Sigmoid colon (tissue), 7 donors: ENCODE data around the gene SAPCD1. TPM values are rescaled to one million over a fixed set of nuclear protein-coding genes. Genes with fewer than 3 reads are reported as not detected.

Experiments used
- DNase-seq: peaks from one replicate; pipeline ENCODE4 v3.0.0-alpha.2; 2019
- H3K27ac ChIP-seq, 4 donors: fragments of 200-600 bp; sonication (generic); one replicate each; pipeline ENCODE4 v1.5.1; 2016 to 2019; ENCODE audit warnings: mild to moderate bottlenecking in 1 of 4
- H3K27me3 ChIP-seq, 3 donors: fragments of 200-600 bp; sonication (generic); one replicate each; pipeline ENCODE4 v1.5.1; 2019; ENCODE audit warnings: mild to moderate bottlenecking in 1 of 3
- H3K36me3 ChIP-seq, 4 donors: fragments of 200-600 bp; sonication (generic); one replicate each; pipeline ENCODE4 v1.5.1; 2016 to 2019
- H3K4me1 ChIP-seq, 4 donors: fragments of 200-600 bp; sonication (generic); one replicate each; pipeline ENCODE4 v1.5.1; 2017 to 2019
- H3K4me3 ChIP-seq, 4 donors: fragments of 200-600 bp; sonication (generic); one replicate each; pipeline ENCODE4 v1.5.1; 2017 to 2019; ENCODE audit warnings: mild to moderate bottlenecking in 2 of 4, moderate library complexity in 1 of 4
- H3K9me3 ChIP-seq, 4 donors: fragments of 200-600 bp in 3 of 4; sonication (generic) in 3 of 4; one replicate each; pipeline versions ENCODE4 v1.5.1 to v1.6.1; 2013 to 2019
- EP300 ChIP-seq, 4 donors: sonication (generic); formaldehyde crosslinking; IDR thresholded peaks; one replicate each; pipeline ENCODE4 v1.6.1; 2017; ENCODE audit warnings: antibody characterized with exemption in 4 of 4
- POLR2A ChIP-seq, 2 donors: fragments of 450-650 bp; IDR thresholded peaks; one replicate each; pipeline ENCODE4 v1.6.1; 2016; ENCODE audit warnings: antibody characterized with exemption in 2 of 2, mild to moderate bottlenecking in 2 of 2, moderate library complexity in 2 of 2
- POLR2AphosphoS5 ChIP-seq, 4 donors: sonication (generic); formaldehyde crosslinking; IDR thresholded peaks; one replicate each; pipeline ENCODE4 v1.6.1; 2017; ENCODE audit warnings: antibody characterized with exemption in 4 of 4
- WGBS, 2 donors: extraction: QIAGEN DNeasy Blood & Tissue Kit; methylation state at CpG; one replicate each; pipeline ENCODE4 v1.1.7; 2013; 5-methylcytosine and 5-hydroxymethylcytosine counted together
- intact Hi-C: fragments of 100-400 bp; cut with DNase I; formaldehyde crosslinking; loops from one replicate; pipeline ENCODE4 v1.15.1; 2023
- polyA plus RNA-seq, 3 donors: library from polyadenylated mRNA; stranded (reverse); fragments of 200-250 nt; gene quantifications; one replicate each; pipeline ENCODE4 v1.2.3, GENCODE V29; 2013
- total RNA-seq, 4 donors: library from RNA; depleted of rRNA; stranded (reverse); fragments of >200 nt; gene quantifications; one replicate each; pipeline ENCODE4 v1.1.0, GENCODE V29; 2016
- TF ChIP-seq, protein P1 (sequence below), 4 experiments: fragments of 450-650 bp in 3 of 4; fragments of 200-600 bp in 1 of 4; IDR thresholded peaks; one replicate each; pipeline ENCODE4 v1.5.1; 2016 to 2019; ENCODE audit warnings: antibody characterized with exemption in 4 of 4, mild to moderate bottlenecking in 3 of 4, moderate library complexity in 2 of 4
- donor health status: healthy with polysubstance abuse.
- donor health status: Bipolar disorder and iron deficiency.
- donor health status: healthy.

Gene SAPCD1
- total and polyA plus RNA-seq, 7 donors: 1.2 to 8.7 (median 4.2) TPM; not detected in 2

DNA sequence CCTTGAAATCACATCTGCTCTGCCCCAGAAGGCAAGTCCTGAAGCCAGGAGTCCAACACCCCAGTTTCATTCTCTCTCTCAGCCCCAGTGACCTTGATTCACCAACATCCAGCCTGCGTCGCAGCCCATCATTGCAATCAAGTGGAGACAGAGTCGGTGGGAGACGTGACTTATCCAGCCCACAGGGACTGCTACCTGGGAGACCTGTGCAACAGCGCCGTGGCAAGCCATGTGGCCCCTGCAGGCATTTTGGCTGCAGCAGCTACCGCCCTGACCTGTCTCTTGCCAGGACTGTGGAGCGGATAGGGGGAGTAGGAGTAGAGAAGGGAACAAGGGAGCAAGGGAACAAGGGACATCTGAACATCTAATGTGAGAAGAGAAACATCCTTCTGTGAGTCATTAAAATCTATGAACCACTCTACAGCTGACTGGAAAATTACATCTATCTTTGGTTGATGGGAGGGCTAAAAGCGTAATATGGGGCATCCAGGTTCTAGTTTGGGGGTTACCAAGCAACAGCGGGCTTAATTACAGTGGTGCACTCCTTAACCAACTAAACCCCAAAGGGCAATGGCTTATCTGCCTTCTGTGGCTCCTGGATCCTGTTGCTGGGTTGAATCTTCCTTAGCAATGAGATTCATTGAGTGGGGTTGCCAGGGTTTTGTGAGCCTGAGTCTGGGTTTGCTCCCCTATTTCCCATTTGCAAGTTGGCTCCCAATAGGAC, 44.8 kb upstream of the SAPCD1 start:
- no peak overlapping the region for H3K27ac ChIP-seq
- no peak for DNase-seq
- TF ChIP-seq, protein P1, sequence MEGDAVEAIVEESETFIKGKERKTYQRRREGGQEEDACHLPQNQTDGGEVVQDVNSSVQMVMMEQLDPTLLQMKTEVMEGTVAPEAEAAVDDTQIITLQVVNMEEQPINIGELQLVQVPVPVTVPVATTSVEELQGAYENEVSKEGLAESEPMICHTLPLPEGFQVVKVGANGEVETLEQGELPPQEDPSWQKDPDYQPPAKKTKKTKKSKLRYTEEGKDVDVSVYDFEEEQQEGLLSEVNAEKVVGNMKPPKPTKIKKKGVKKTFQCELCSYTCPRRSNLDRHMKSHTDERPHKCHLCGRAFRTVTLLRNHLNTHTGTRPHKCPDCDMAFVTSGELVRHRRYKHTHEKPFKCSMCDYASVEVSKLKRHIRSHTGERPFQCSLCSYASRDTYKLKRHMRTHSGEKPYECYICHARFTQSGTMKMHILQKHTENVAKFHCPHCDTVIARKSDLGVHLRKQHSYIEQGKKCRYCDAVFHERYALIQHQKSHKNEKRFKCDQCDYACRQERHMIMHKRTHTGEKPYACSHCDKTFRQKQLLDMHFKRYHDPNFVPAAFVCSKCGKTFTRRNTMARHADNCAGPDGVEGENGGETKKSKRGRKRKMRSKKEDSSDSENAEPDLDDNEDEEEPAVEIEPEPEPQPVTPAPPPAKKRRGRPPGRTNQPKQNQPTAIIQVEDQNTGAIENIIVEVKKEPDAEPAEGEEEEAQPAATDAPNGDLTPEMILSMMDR (IDR thresholded peaks at IDR 0.05): no peak
- TF ChIP-seq POLR2AphosphoS5 (IDR thresholded peaks at IDR 0.05): no peak
- no peak for TF ChIP-seq POLR2A (IDR thresholded peaks at IDR 0.05)
- TF ChIP-seq EP300 (IDR thresholded peaks at IDR 0.05): no peak
- H3K27me3 ChIP-seq: no peaks in the 10 kb centered on the region
- intact Hi-C loops: no loop called here
- H3K4me3 ChIP-seq: no peak overlapping the region
- H3K9me3 ChIP-seq: no peaks in the 10 kb centered on the region
- 76 to 85% methylated on average over 10 of the region's 10 CpGs for WGBS, 2 donors
- peaks cover 0 to 11% (median 10%) of the 10 kb centered on the region in 4 donors for H3K4me1 ChIP-seq
- H3K36me3 ChIP-seq: no peaks in the 10 kb centered on the region

- Histone ChIP-seq H3K27me3 (no peaks in the 10 kb centered on the region), H3K36me3 (no peaks in the 10 kb centered on the region), H3K27ac (no peak overlapping the region), H3K9me3 (no peaks in the 10 kb centered on the region), H3K4me3 (no peak overlapping the region), H3K4me1 (peaks cover 0 to 11% (median 10%) of the 10 kb centered on the region in 4 donors)
- no peak for TF ChIP-seq POLR2A (IDR thresholded peaks at IDR 0.05)
- TF ChIP-seq EP300 (IDR thresholded peaks at IDR 0.05): no peak
- no peak for TF ChIP-seq POLR2AphosphoS5 (IDR thresholded peaks at IDR 0.05)
- TF ChIP-seq, protein P1 (IDR thresholded peaks at IDR 0.05): no peak
- DNase-seq: no peak
- intact Hi-C loops: no loop called here
- WGBS, 2 donors: 18 to 67% methylated on average over 1 of the region's 1 CpG
These were observed 44.2 kb upstream of the SAPCD1 start for GRCh38 chr6:31718265-31718664.

DNA sequence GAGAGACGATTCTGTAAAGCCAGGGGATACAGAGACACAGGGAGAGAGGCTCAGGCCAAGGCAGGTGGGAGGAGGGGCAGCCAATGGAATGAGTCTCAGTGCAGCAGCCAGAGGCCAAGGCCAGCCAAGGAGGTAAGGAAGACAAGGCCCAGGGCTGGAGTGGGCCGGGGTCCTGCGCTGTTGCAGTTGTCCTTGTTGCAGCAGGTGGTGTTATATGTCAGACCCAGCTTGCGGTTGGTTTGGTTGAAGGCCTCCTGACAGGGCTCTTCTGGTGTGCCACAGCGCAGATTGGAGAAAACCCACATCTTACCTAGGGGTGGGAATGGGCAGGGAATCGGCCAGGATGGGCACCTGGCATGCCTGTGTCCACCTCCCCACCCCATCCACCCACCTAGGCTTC, 43.5 kb upstream of the SAPCD1 start:
- no peak overlapping the region for H3K4me3 ChIP-seq
- WGBS, 2 donors: 67 to 82% methylated on average over 6 of the region's 6 CpGs

DNA sequence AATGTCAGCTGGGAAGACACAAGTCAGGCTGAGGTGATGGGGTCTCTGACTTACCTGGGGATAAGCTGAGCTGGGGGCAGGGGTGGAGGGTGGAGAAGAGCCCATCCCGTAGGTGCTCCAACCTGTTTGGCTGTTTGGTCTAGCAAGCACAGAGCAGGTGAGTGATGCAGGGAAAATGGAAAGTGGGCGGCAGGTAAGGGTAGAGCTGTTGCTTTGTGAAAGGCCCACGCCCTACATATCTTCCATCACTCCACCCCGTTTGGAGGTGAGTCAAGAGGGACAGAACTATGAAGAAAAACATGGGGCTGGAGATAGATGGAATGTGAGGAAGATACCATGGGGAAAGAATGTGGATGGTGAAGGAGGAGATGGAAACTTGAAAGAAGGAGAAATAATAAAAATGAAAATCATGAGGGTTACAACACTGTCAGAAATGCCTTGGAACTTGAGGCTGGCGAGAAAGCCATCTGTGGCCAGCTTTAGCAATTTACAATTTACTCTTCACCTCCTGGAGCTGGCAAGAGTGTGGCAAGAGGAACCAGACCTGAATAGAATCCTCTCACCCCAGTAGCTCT, 42.2 kb upstream of the SAPCD1 start:
- Histone ChIP-seq H3K27ac (no peak overlapping the region), H3K36me3 (no peaks in the 10 kb centered on the region), H3K27me3 (no peaks in the 10 kb centered on the region), H3K4me3 (no peak overlapping the region), H3K4me1 (peaks cover 0 to 5% (median 5%) of the 10 kb centered on the region in 4 donors), H3K9me3 (no peaks in the 10 kb centered on the region)
- intact Hi-C loops: no loop called here
- TF ChIP-seq POLR2AphosphoS5 (IDR thresholded peaks at IDR 0.05): no peak
- no peak for TF ChIP-seq POLR2A (IDR thresholded peaks at IDR 0.05)
- TF ChIP-seq EP300 (IDR thresholded peaks at IDR 0.05): no peak
- TF ChIP-seq, protein P1 (IDR thresholded peaks at IDR 0.05): no peak
- WGBS, 2 donors: 43 to 79% methylated on average over 5 of the region's 5 CpGs
- DNase-seq: no peak

More for the DNA sequence above, 43.5 kb upstream of the SAPCD1 start:
- Histone ChIP-seq H3K36me3 (no peaks in the 10 kb centered on the region), H3K4me1 (peaks cover 0 to 11% (median 10%) of the 10 kb centered on the region in 4 donors), H3K9me3 (no peaks in the 10 kb centered on the region), H3K27ac (no peak overlapping the region), H3K27me3 (no peaks in the 10 kb centered on the region)
- TF ChIP-seq POLR2A (IDR thresholded peaks at IDR 0.05): no peak
- no peak for TF ChIP-seq EP300 (IDR thresholded peaks at IDR 0.05)
- TF ChIP-seq POLR2AphosphoS5 (IDR thresholded peaks at IDR 0.05): no peak
- TF ChIP-seq, protein P1 (IDR thresholded peaks at IDR 0.05): no peak
- intact Hi-C loops: no loop called here
- DNase-seq: no peak
